Ascending aorta (tissue), 2 donors: Measurements from ENCODE around the gene PPP1R3F. TPM values are rescaled to one million over a fixed set of nuclear protein-coding genes. Genes with fewer than 3 reads are reported as not detected.

Source experiments
- DNase-seq, 2 donors: peaks; one replicate each; pipeline ENCODE4 v3.0.0-alpha.2; 2019; ENCODE audit warnings: low spot score in 2 of 2
- H3K27ac ChIP-seq, 2 donors: fragments of 200-600 bp; sonication (generic); one replicate each; pipeline ENCODE4 v1.5.1; 2016 to 2017; ENCODE audit warnings: mild to moderate bottlenecking in 1 of 2
- H3K27me3 ChIP-seq: fragments of 200-600 bp; sonication (generic); one replicate; pipeline ENCODE4 v1.5.1; 2017
- H3K36me3 ChIP-seq, 2 donors: fragments of 200-600 bp; sonication (generic); one replicate each; pipeline ENCODE4 v1.5.1; 2016
- H3K4me1 ChIP-seq, 2 donors: fragments of 200-600 bp; sonication (generic); one replicate each; pipeline ENCODE4 v1.5.1; 2016 to 2017; ENCODE audit warnings: mild to moderate bottlenecking in 1 of 2
- H3K4me3 ChIP-seq, 2 donors: fragments of 200-600 bp; sonication (generic); one replicate each; pipeline ENCODE4 v1.5.1; 2016 to 2017; ENCODE audit warnings: mild to moderate bottlenecking in 1 of 2
- H3K9me3 ChIP-seq, 2 donors: fragments of 200-600 bp; sonication (generic); one replicate each; pipeline ENCODE4 v1.5.1; 2016
- intact Hi-C: fragments of 100-400 bp; cut with DNase I; formaldehyde crosslinking; loops from one replicate; pipeline ENCODE4 v1.15.1; 2023
- total RNA-seq: library from RNA; depleted of rRNA; stranded (reverse); fragments of >200 nt; gene quantifications from one replicate; pipeline ENCODE4 v1.1.0, GENCODE V29; 2016
- TF ChIP-seq, protein P1 (sequence below), 3 experiments: fragments of 200-600 bp in 2 of 3; fragments of 450-650 bp in 1 of 3; sonication (generic) in 2 of 3; IDR thresholded peaks; one replicate each; pipeline ENCODE4 v1.5.1; 2016 to 2019; ENCODE audit warnings: antibody characterized with exemption in 3 of 3, mild to moderate bottlenecking in 1 of 3, moderate library complexity in 1 of 3

Gene PPP1R3F
- total RNA-seq, 1 donor from 2014 or later: 14.8 TPM

DNA sequence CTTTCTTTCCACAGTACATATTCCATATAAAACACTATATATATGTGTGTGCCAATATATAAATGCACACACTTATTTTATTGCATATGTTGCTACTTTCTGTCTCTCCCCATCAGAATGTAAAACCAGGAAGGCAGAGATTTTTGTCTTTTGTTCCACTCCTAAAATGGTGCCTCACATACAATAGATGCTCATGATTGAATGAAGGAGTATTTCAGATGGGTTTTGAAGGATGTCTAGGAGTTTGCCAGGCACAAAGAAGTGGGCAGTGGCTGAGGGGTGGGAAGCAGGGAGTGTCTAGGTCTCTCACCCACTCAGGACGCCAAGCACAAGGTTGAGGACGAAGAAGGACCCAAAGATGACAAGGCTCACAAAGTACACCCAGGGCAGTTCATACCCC is 41.9 kb upstream of the PPP1R3F start:
- intact Hi-C loops: no loop called here
- DNase-seq: no peak
- Histone ChIP-seq H3K9me3 (no peaks in the 10 kb centered on the region), H3K36me3 (no peaks in the 10 kb centered on the region), H3K27me3 (no peaks in the 10 kb centered on the region), H3K4me1 (no peaks in the 10 kb centered on the region), H3K4me3 (no peak overlapping the region), H3K27ac (no peak overlapping the region)
- TF ChIP-seq, protein P1, sequence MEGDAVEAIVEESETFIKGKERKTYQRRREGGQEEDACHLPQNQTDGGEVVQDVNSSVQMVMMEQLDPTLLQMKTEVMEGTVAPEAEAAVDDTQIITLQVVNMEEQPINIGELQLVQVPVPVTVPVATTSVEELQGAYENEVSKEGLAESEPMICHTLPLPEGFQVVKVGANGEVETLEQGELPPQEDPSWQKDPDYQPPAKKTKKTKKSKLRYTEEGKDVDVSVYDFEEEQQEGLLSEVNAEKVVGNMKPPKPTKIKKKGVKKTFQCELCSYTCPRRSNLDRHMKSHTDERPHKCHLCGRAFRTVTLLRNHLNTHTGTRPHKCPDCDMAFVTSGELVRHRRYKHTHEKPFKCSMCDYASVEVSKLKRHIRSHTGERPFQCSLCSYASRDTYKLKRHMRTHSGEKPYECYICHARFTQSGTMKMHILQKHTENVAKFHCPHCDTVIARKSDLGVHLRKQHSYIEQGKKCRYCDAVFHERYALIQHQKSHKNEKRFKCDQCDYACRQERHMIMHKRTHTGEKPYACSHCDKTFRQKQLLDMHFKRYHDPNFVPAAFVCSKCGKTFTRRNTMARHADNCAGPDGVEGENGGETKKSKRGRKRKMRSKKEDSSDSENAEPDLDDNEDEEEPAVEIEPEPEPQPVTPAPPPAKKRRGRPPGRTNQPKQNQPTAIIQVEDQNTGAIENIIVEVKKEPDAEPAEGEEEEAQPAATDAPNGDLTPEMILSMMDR (IDR thresholded peaks at IDR 0.05): no peak

DNA sequence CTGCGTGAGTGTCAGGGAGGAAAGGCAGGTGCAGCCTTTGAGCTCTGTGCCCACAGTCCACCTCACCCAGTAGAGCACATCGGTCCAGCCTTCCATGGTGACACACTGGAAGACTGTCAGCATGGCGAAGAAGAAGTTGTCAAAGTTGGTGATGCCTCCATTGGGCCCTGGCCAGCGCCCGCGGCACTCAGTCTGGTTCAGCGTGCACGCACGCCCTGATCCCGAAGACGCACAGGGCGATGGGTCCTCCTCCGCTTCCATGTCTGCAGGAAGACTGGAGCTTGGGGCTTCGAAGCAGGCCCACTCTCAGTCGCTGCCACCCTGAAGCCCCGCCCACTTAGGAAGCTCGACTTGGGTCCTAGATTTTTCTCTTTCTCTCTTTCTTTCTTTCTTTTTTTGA is 41.4 kb upstream of the PPP1R3F start:
- TF ChIP-seq, protein P1 (IDR thresholded peaks at IDR 0.05): no peak
- no peaks in the 10 kb centered on the region for H3K9me3 ChIP-seq
- no peaks in the 10 kb centered on the region for H3K27me3 ChIP-seq
- no peak overlapping the region for H3K27ac ChIP-seq
- no peak for DNase-seq
- H3K4me3 ChIP-seq: no peak overlapping the region
- H3K36me3 ChIP-seq: no peaks in the 10 kb centered on the region
- intact Hi-C loops: no loop called here
- H3K4me1 ChIP-seq: no peaks in the 10 kb centered on the region

DNA sequence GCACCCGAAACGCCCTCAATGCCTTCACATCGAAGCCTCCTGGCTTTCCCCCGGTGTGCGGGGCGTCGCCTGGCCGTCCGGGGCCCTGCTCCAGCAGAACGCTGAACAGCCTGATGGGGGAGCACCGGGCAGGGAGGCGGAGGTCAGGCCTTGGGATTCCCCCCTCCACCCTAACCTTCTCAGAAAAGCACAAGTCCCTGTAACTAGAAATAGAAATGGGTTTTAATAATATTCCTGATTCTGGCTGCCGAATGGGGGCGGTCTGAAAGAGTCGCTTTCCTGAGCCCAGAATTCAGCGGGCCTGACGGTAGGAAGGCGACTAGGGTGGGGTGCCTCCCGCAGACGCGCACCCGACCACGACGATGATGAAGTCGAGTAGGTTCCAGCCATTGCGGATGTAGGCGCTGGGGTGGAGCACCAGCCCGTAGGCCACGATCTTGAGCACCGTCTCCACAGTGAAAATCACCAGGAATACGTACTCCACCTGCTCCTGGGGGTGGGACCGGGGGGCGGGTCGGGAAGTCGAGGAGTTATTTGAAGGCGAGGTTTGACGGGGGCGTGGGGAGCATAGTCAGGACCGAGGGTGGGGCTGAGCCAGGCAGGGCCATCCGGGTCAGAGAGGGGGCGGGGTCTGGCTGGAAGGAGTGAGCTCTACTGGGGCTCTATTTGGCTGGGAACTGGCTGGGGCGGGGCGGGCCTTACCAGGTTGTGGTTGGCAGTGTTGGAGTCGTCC is 38.9 kb upstream of the PPP1R3F start:
- Histone ChIP-seq H3K36me3 (no peaks in the 10 kb centered on the region), H3K9me3 (no peaks in the 10 kb centered on the region), H3K27ac (no peak overlapping the region), H3K4me1 (no peaks in the 10 kb centered on the region), H3K4me3 (peak overlapping the region; percentile 22 to 44), H3K27me3 (no peaks in the 10 kb centered on the region)
- intact Hi-C loops: no loop called here
- TF ChIP-seq, protein P1 (IDR thresholded peaks at IDR 0.05): peak in 1 of 3 experiments; percentile 24
- peak; percentile 21 to 76 for DNase-seq

DNA sequence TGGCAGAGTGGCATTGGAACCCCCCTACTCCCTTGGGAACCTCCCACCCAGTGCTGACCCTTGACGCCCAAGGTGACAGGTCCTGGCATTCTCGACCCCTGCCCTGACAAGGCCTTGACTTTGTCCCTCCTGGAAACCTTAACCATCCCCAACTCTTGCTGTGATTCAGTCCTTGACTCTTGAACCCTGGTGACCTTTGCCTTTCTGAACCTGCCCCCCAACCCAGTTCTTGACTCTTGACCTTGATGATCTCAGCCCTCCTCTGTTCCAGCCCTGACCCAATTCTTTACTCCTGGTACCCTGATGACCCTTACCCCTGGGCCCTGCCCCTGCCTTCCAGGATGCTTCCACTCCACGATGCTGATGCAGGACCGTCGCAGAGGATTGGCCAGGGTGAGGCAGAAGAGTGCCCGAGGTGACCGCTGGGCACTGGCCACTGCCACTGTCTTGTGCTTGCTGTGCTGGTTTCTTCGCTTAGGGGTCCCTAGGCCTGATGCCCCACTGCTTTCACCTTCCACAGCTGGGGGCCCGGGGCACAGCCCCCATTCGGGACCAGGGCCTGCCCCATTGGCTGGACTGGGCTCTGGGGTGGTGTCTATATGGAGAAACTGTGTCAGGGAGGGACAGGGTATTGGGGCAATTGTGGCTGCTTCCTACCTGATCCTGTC is 38.1 kb upstream of the PPP1R3F start:
- no peak for DNase-seq
- Histone ChIP-seq H3K4me3 (no peak overlapping the region), H3K36me3 (no peaks in the 10 kb centered on the region), H3K27me3 (no peaks in the 10 kb centered on the region), H3K4me1 (no peaks in the 10 kb centered on the region), H3K9me3 (no peaks in the 10 kb centered on the region), H3K27ac (no peak overlapping the region)
- TF ChIP-seq, protein P1 (IDR thresholded peaks at IDR 0.05): no peak
- intact Hi-C loops: no loop called here

DNA sequence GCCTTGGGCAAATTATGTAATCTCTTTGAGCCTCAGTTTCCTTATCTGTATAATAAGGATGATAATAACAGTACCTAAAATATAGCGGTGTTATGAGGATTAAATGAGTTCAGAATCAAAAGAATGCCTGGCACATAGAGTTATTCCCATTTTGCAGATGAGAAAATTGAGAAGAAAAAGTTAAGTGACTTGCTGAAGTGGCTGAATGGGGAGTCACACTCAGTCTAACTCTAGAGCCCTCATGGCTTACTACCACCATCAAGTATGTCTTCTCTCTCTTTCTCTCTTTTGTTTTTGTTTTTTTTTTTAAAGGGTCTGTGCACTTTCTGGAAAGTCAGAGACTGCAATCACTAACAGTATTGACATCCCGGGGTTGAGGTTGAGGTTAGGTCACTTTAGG is 37.1 kb upstream of the PPP1R3F start:
- no peaks in the 10 kb centered on the region for H3K36me3 ChIP-seq
- H3K27ac ChIP-seq: no peak overlapping the region
- no peak for DNase-seq
- H3K4me1 ChIP-seq: no peaks in the 10 kb centered on the region
- H3K4me3 ChIP-seq: no peak overlapping the region
- TF ChIP-seq, protein P1 (IDR thresholded peaks at IDR 0.05): no peak
- H3K9me3 ChIP-seq: no peaks in the 10 kb centered on the region
- intact Hi-C loops: no loop called here
- H3K27me3 ChIP-seq: no peaks in the 10 kb centered on the region
